GM21526 (cell line): ENCODE results near the gene STX1B.

Experiments
- ATAC-seq: cut with Tn5 transposase; IDR thresholded peaks from one replicate; pipeline ENCODE4 v1.9.1; 2021; ENCODE audit warnings: moderate library complexity; ENCODE audit not compliant: unreplicated experiment, low FRiP score

Gene STX1B

GRCh38 chr16:30997725-30998711, 12.4 kb downstream of the STX1B start:
- ATAC-seq, result no peak

GRCh38 chr16:30996985-30997724, 13.3 kb downstream of the STX1B start:
- peak; percentile 71 for ATAC-seq

DNA sequence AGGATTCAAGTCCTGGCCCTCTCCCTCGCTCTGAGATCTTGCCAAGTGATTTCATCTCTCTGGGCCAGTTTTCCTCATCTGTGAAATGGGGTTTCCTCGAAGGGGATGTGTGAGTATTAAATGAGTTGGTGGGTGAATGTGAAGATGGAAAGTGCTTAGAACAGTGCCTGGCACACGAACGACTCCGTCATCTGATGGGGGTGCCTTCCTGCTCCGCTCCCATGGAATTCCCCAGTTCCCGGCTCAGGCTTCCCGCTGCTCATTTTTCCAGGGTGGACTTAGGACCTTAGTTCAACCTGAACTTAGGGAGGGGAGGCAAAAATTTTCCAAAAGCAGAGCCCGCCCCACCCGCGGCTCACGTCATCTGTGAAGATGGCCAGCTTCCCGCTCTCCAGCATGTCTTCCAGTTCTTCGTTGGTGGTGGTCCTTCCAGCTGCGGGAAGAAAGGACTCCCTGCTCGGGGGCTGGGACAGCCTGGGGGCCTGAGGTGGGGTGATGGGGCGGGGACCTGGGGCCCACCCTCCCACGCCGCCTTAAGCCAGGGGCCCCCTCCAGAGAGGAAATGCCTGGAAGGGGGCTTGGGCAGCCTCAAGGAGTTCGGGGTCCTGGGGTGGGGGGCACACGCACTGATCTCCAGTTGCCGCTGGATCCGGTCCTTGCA, 14.0 kb downstream of the STX1B start:
- ATAC-seq, result peak; percentile 6

DNA sequence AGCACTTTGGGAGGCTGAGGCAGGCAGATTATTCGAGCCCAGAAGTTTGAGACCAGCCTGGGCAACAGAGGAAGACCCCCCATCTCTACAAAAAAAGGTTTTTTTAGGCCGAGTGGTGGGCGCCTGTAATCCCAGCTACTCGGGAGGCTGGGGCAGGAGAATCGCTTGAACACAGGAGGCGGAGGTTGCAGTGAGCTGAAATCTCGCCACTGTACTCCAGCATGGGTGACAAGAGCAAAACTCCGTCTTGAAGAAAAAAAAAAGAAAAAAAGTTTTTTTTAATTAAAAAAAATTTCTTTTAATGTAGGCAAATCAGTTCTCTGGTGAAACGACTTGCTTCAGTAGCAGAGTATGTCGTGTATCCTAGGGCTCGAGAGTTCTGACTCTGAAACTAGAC, 14.5 kb downstream of the STX1B start:
- no peak for ATAC-seq

GRCh38 chr16:30992931-30993816, 17.3 kb downstream of the STX1B start:
- ATAC-seq, result no peak

GRCh38 chr16:30992276-30992780, 18.1 kb downstream of the STX1B start:
- no peak for ATAC-seq

- ATAC-seq, result no peak
These were observed 19.4 kb downstream of the STX1B start for GRCh38 chr16:30991052-30991451.

DNA sequence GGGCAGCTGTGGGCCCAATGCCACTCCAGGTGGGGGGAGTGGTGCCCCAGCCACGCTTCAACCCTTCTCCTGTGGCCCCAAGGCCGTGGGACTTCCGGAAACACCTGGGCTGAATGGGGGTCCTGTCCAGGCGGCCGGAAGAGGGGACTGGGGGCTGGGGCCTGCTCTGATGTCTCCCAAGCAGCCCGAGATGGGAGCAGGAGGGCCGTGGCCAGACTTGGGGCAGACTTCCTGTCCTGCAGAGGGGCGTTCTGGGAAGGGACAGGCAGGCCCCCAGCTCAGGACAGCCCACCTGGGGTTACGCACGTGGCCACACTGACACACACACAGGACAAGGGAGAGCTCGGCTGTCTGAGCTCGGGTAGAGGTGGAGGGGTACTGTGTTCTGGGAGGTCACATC, 20.3 kb downstream of the STX1B start:
- no peak for ATAC-seq

DNA sequence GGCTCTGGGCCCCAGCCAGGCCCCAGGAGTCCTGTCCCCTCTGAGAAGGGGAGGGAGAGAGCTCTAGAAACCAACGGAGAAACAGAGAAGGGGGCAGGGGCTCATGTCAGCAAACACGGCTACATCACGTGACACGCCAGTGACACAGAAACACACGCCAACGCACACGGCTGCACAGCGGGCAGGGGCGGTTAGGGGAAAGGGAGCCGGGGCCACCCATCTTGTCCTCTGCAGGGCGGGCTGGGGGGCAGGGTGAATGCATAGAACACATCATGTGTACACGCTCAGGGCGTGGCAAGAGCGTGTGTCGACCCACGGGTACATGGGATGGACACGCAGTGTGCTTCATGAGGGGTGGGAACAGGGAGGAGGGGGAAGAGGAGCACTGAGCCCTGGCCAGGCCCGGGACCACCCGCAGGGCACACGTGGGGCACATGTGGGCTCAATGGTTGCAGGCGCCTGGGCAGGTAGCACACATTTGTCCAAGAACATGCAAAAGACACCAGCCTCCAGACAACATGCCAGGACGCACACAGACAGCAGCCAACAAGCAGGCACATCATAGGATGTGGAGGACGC, 20.9 kb downstream of the STX1B start:
- no peak for ATAC-seq

GRCh38 chr16:30987581-30988190, 22.8 kb downstream of the STX1B start:
- no peak for ATAC-seq

DNA sequence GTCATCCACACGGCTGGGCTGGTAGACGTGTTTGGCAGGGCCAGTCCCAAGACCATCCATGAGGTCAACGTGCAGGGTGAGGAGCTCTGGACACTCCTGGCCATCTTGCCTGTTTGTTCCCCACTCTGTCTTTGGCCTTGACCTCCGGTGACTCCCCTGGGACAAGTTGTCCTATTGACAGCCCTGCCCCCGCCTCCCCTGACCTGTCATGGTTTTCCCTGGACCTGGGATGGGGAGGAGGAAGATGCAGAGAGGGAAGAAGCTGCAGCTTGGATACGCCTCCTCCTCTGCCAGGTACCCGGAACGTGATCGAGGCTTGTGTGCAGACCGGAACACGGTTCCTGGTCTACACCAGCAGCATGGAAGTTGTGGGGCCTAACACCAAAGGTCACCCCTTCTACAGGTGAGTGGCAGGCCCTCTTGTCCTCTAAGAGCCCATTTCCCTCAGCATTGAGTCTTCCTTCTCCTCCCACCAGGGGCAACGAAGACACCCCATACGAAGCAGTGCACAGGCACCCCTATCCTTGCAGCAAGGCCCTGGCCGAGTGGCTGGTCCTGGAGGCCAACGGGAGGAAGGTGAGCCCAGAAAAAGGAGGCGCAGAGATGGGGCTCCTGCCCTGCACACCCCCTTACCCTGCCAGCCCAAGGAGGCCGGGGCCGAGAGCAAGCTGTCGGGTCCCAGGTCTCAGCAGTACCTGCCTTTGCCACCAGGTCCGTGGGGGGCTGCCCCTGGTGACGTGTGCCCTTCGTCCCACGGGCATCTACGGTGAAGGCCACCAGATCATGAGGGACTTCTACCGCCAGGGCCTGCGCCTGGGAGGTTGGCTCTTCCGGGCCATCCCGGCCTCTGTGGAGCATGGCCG, 24.1 kb downstream of the STX1B start:
- ATAC-seq, result no peak

DNA sequence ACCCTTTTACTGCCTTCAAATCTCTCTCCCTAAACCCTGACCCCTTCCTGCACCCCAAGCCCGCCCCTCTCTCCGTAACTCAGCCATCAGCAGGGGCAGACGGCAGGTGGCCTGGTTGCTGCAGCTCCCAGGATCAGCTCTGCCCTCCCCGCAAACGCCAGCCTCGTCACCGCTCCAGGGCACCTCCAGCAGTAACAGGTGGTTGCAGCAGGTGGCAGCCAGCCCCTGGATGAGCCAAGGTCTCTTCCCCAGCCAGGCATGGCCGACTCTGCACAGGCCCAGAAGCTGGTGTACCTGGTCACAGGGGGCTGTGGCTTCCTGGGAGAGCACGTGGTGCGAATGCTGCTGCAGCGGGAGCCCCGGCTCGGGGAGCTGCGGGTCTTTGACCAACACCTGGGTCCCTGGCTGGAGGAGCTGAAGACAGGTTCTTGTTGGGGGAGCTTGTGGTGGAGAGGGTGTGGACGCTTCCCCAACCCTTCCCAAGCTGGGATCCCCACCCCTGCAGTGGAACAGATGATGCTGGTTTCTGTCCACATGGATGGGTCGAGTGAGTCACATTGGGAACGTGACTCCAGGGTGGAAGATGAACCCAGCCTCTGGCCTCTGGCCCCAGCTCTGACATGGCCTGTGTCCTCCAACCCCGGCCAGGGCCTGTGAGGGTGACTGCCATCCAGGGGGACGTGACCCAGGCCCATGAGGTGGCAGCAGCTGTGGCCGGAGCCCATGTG, 24.9 kb downstream of the STX1B start:
- ATAC-seq, result no peak

- ATAC-seq, result no peak
These were observed 25.6 kb downstream of the STX1B start, which contains the start of gene HSD3B7 for GRCh38 chr16:30984669-30985400. HSD3B7 (plus strand) TSS chr16:30985207; CDS start chr16:30985659, 452 bp downstream.

DNA sequence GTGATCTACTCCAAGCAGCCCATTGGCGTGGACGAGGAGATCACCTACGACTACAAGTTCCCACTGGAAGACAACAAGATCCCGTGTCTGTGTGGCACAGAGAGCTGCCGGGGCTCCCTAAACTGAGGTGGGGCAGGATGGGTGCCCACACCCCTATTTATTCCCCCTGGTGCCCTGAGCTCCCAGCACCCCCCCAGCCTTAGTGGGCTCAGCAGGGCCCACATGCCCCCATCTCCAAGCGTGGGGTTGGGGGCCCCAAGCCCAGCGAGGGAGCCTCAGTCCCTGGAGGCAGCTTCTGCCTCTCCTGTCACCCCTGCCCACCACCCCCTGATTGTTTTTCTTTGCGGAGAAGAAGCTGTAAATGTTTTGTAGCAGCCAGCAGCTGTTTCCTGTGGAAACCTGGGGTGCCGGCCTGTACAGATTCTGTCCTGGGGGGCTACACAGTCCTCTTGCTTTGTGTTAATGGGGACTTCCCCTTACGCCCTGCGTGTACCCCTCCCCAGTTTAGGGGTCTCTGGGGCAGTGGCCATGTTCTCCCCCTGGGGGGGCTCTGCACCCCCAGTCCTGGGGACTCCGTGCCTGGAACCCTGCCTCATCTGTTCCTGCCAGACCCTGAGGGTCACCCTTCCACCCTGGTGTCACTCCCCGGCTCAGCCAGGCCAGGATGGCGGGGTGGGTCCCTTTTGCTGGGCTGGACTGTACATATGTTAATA, 26.4 kb downstream of the STX1B start:
- ATAC-seq, result no peak

- no peak for ATAC-seq
These were observed 27.0 kb downstream of the STX1B start for GRCh38 chr16:30983289-30983889.
